Adrenal gland (tissue), 5 donors: Measurements from ENCODE around the gene DAPL1.

Experiments
- CTCF ChIP-seq, 6 experiments: fragments of 450-650 bp in 4 of 6; fragments of 200-600 bp in 2 of 6; sonication (generic) in 1 of 6; IDR thresholded peaks; 1 replicate in 5 of 6; 2 replicates in 1 of 6; pipeline versions ENCODE4 v1.5.1 to v1.8.0; 2016 to 2021; ENCODE audit warnings: antibody characterized with exemption in 6 of 6, mild to moderate bottlenecking in 2 of 6, moderate library complexity in 1 of 6
- POLR2A ChIP-seq, 2 donors: fragments of 450-650 bp; IDR thresholded peaks; one replicate each; pipeline ENCODE4 v1.6.1; 2017; ENCODE audit warnings: antibody characterized with exemption in 2 of 2, mild to moderate bottlenecking in 2 of 2, moderate library complexity in 1 of 2
- donor health status: DM: no; HTN: no; CAD: no.

DNA sequence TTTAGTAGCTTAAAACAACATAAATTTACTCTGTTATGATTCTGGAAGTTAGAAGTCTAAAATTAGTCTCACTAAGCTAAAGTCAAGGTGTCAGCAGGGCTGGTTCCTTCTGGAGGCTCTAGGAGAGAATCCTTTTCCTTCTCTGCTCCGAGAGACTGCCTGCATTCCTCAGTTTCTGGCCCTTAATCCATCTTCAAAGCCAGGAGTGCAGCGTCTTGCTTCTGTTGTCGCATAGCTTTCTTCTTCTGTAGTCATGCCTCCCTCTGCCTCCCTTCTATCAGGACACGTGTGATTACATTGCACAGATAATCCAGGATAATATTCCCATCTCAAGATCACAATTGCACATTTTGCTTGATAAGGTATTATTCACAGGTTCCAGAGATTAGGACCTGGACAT is 35.1 kb downstream of the DAPL1 start:
- TF ChIP-seq CTCF (IDR thresholded peaks at IDR 0.05) (no peak), POLR2A (IDR thresholded peaks at IDR 0.05) (no peak)
